ENCODE results near the gene FYN. TPM values are rescaled to one million over a fixed set of nuclear protein-coding genes. Genes with fewer than 3 reads are reported as not detected.

The FYN gene
- total and polyA plus RNA-seq, 2 of the 8 experiments (the other 6 are each of a cell fraction or from before 2014, with no cell fraction given), result 46.8 to 97.2 TPM

DNA sequence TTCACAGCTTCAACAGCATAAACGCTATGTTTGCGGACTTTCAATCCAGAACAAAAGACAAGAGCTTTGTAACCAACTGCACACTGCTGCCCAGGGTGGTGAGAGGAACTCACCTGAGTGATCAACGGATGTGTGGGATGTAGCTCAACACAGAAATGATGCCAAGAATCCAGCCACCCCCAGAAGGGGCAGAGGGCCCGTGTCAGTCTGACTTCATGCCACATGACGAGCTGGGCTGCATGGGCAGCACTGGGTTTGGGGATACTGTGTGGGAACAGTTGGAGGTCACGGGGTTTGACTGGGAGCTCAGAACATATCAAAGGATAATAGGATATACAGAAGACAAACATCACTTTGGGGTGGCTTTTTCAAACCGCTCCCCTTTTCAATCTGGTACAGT is 188.2 kb downstream of the FYN start:
- no peak overlapping the region for H2AFZ ChIP-seq (ENCODE audit: low read length)
- no peak overlapping the region for H2BK15ac ChIP-seq (ENCODE audit: low read length)
- H4K91ac ChIP-seq (replicated peaks; ENCODE audit: insufficient read length, low read length), result no peak overlapping the region
- TF ChIP-seq E2F6 (IDR thresholded peaks at IDR 0.05) (no peak), ATF3 (IDR thresholded peaks at IDR 0.05; ENCODE audit: insufficient read depth, low read depth, low read length) (no peak), TAF1 (IDR thresholded peaks at IDR 0.05; ENCODE audit: low read depth, low read length) (no peak), KDM1A (IDR thresholded peaks at IDR 0.05; ENCODE audit: borderline replicate concordance, low read length) (no peak), ASH2L (IDR thresholded peaks at IDR 0.05; ENCODE audit: low read length) (no peak), KDM4A (IDR thresholded peaks at IDR 0.05; ENCODE audit: low read depth, low read length, severe bottlenecking) (no peak)
- CTCF ChIA-PET (ENCODE audit: partially characterized antibody), result interaction anchor here (1.0 to 1.6 kb wide), 4 partner anchors 21 to 357 kb away, joined by 3 to 6 read pairs (median 4); no protein-coding TSS in a partner anchor
- H3K4ac ChIP-seq (replicated peaks; ENCODE audit: insufficient read length, low read depth, low read length), result no peak overlapping the region
- H4K8ac ChIP-seq (ENCODE audit: extremely low read depth, insufficient read depth, low read length), result no peak overlapping the region
- POLR2A ChIA-PET (ENCODE audit: partially characterized antibody), result no interaction called here
- no peaks in the 10 kb centered on the region for H3K79me1 ChIP-seq (ENCODE audit: low read depth, low read length)
- FAIRE-seq (no peak), DNase-seq (ENCODE audit: low read depth in 1 of 2, low spot score in 2 of 2) (no peak)
- no peak overlapping the region for H3K4me2 ChIP-seq (ENCODE audit: insufficient read depth in 1 of 2, low read depth in 2 of 2, low read length in 2 of 2)
- no peak overlapping the region for H3K56ac ChIP-seq (replicated peaks; ENCODE audit: insufficient read length, low read depth, low read length)
- no peak overlapping the region for H3K14ac ChIP-seq (ENCODE audit: insufficient read length)
- peaks cover 0 to 4% (median 0%) of the 10 kb centered on the region in 4 experiments; a peak in 4 of 7 replicates for H3K4me1 ChIP-seq (replicated peaks in 1 of 4; ENCODE audit: control insufficient read depth in 3 of 4, insufficient read depth in 4 of 4, low read length in 3 of 4)
- H4K20me1 ChIP-seq (replicated peaks in 1 of 2; ENCODE audit: control insufficient read depth in 1 of 2, insufficient read depth in 2 of 2, low read length in 2 of 2), result peaks cover 2% of the 10 kb centered on the region in 2 experiments
- H3K18ac ChIP-seq (ENCODE audit: extremely low read depth, low read length), result no peak overlapping the region
- no peaks in the 10 kb centered on the region for H3K79me2 ChIP-seq (ENCODE audit: control insufficient read depth in 1 of 2, insufficient read depth in 2 of 2, low read length in 2 of 2)
- H3K27ac ChIP-seq (ENCODE audit: low read depth, low read length), result no peak overlapping the region
- H3K9ac ChIP-seq (replicated peaks in 1 of 4; ENCODE audit: extremely low read depth in 1 of 4, low read depth in 3 of 4, low read length in 3 of 4), result no peak overlapping the region
- no peaks in the 10 kb centered on the region for H3K27me3 ChIP-seq (replicated peaks in 1 of 4; ENCODE audit: control insufficient read depth in 3 of 4, extremely low read depth in 1 of 4, insufficient read depth in 3 of 4, low read length in 3 of 4)
- H3K36me3 ChIP-seq (ENCODE audit: control insufficient read depth in 2 of 4, insufficient read depth in 4 of 4, low read length in 3 of 4), result peaks cover 0 to 16% (median 3%) of the 10 kb centered on the region in 4 experiments; a peak in 3 of 8 replicates
- H2AK5ac ChIP-seq (ENCODE audit: low read depth, low read length), result no peak overlapping the region
- no peak overlapping the region for H2BK12ac ChIP-seq (ENCODE audit: low read depth, low read length)
- H3K4me3 ChIP-seq (ENCODE audit: extremely low read depth in 1 of 4, insufficient read depth in 2 of 4, low read depth in 3 of 4, low read length in 4 of 4), result no peak overlapping the region
- no peak overlapping the region for H4K5ac ChIP-seq (ENCODE audit: insufficient read length, low read depth, low read length)
- no peak overlapping the region for H2BK120ac ChIP-seq (replicated peaks; ENCODE audit: low read depth, low read length)
- 73% methylated on average over 7 of the region's 7 CpGs; no CpG with 5 or more reads in 1 of the 2 experiments for WGBS, 2 experiments (ENCODE audit: extremely low coverage in 1 of 2, insufficient coverage in 1 of 2, insufficient read length in 1 of 2, insufficient replicate concordance in 2 of 2, low coverage in 1 of 2, low lambda C conversion rate in 2 of 2, missing lambda C conversion rate in 1 of 2)
- H2BK5ac ChIP-seq (ENCODE audit: low read depth, low read length), result no peak overlapping the region
- H3K9me3 ChIP-seq (ENCODE audit: insufficient read depth in 2 of 2, low read depth in 1 of 2, low read length in 1 of 2), result no peaks in the 10 kb centered on the region
- H2BK20ac ChIP-seq (ENCODE audit: low read length), result no peak overlapping the region
- H3K23me2 ChIP-seq (ENCODE audit: low read depth, low read length), result no peaks in the 10 kb centered on the region
- no peak overlapping the region for H3K23ac ChIP-seq (ENCODE audit: insufficient read length)
